ENCODE data around the gene PTPRJ.

Gene PTPRJ

GRCh38 chr11:47994417-47994816 lies 14.1 kb downstream of the PTPRJ start:
- DNase-seq = no peak

- no peak for DNase-seq
These were observed 15.0 kb downstream of the PTPRJ start for GRCh38 chr11:47995360-47995769.

GRCh38 chr11:47997063-47998053 lies 17.0 kb downstream of the PTPRJ start:
- no peak for DNase-seq

GRCh38 chr11:47998345-47998732 lies 18.0 kb downstream of the PTPRJ start:
- DNase-seq = no peak

GRCh38 chr11:47998733-47999359 lies 18.5 kb downstream of the PTPRJ start:
- no peak for DNase-seq

- DNase-seq = no peak
These were observed 20.1 kb downstream of the PTPRJ start for GRCh38 chr11:48000432-48000831.

- DNase-seq = no peak
These were observed 21.2 kb downstream of the PTPRJ start for GRCh38 chr11:48001438-48002021.

GRCh38 chr11:48002561-48002960 lies 22.2 kb downstream of the PTPRJ start:
- DNase-seq = no peak

GRCh38 chr11:48003926-48004325 lies 23.6 kb downstream of the PTPRJ start:
- DNase-seq = no peak

GRCh38 chr11:48004456-48004855 lies 24.1 kb downstream of the PTPRJ start:
- DNase-seq = no peak

- DNase-seq = no peak
These were observed 24.8 kb downstream of the PTPRJ start for GRCh38 chr11:48005136-48005535.

- no peak for DNase-seq
These were observed 25.5 kb downstream of the PTPRJ start for GRCh38 chr11:48005831-48006270.

- peak in 1 of 51 donors; percentile 29 for DNase-seq
These were observed 26.1 kb downstream of the PTPRJ start for GRCh38 chr11:48006301-48006992.

GRCh38 chr11:48007677-48008076 lies 27.3 kb downstream of the PTPRJ start:
- DNase-seq = no peak

GRCh38 chr11:48008951-48009270 lies 28.6 kb downstream of the PTPRJ start:
- DNase-seq = no peak

- no peak for DNase-seq
These were observed 30.9 kb downstream of the PTPRJ start for GRCh38 chr11:48011102-48011797.

GRCh38 chr11:48011798-48012391 lies 31.5 kb downstream of the PTPRJ start:
- no peak for DNase-seq

- no peak for DNase-seq
These were observed 33.0 kb downstream of the PTPRJ start for GRCh38 chr11:48013269-48013901.

- no peak for DNase-seq
These were observed 34.6 kb downstream of the PTPRJ start for GRCh38 chr11:48014917-48015316.

- DNase-seq = no peak
These were observed 36.9 kb downstream of the PTPRJ start for GRCh38 chr11:48017105-48017830.
